ENCODE measurements around the gene FDXR. TPM values are rescaled to one million over a fixed set of nuclear protein-coding genes. Genes with fewer than 3 reads are reported as not detected.

Gene FDXR
- total and polyA plus RNA-seq, 12 donors = 2.4 to 6.3 (median 3.9) TPM

- no peak for TF ChIP-seq CTCF (IDR thresholded peaks at IDR 0.05)
- intact Hi-C loops (cut with DNase I) = no loop called here
- 85 to 87% methylated on average over 7 of the region's 7 CpGs for WGBS, 2 donors
- no peak overlapping the region for H3K27ac ChIP-seq
- no peak for DNase-seq
- H3K4me3 ChIP-seq = no peak overlapping the region
- H3K27me3 ChIP-seq = peaks cover 6 to 77% (median 65%) of the 10 kb centered on the region in 7 donors
- no peak for ATAC-seq
- H3K9me3 ChIP-seq = no peaks in the 10 kb centered on the region
- H3K4me1 ChIP-seq = peaks cover 3 to 11% (median 6%) of the 10 kb centered on the region in 9 donors
- H3K36me3 ChIP-seq = no peaks in the 10 kb centered on the region
Observed at GRCh38 chr17:74890554-74890953, 17.8 kb upstream of the FDXR start.

- no peaks in the 10 kb centered on the region for H3K36me3 ChIP-seq
- intact Hi-C loops (cut with DNase I) = no loop called here
- TF ChIP-seq CTCF (IDR thresholded peaks at IDR 0.05) = no peak
- WGBS, 2 donors = 45 to 46% methylated on average over 13 of the region's 13 CpGs
- peaks cover 2 to 7% (median 4%) of the 10 kb centered on the region in 9 donors for H3K4me1 ChIP-seq
- DNase-seq = no peak
- no peaks in the 10 kb centered on the region for H3K9me3 ChIP-seq
- ATAC-seq = no peak
- no peak overlapping the region for H3K27ac ChIP-seq
- H3K27me3 ChIP-seq = peaks cover 6 to 67% (median 47%) of the 10 kb centered on the region in 7 donors
- no peak overlapping the region for H3K4me3 ChIP-seq
Observed at GRCh38 chr17:74888469-74888868, 15.7 kb upstream of the FDXR start.

GRCh38 chr17:74883241-74883745, 10.5 kb upstream of the FDXR start:
- H3K9me3 ChIP-seq = no peaks in the 10 kb centered on the region
- WGBS, 2 donors = 60 to 67% methylated on average over 15 of the region's 15 CpGs
- no peaks in the 10 kb centered on the region for H3K36me3 ChIP-seq
- DNase-seq (no peak), ATAC-seq (no peak)
- TF ChIP-seq CTCF (IDR thresholded peaks at IDR 0.05) = no peak
- peaks cover 0 to 26% (median 7%) of the 10 kb centered on the region in 7 donors for H3K27me3 ChIP-seq
- H3K4me3 ChIP-seq = no peak overlapping the region
- peaks cover 0 to 3% (median 2%) of the 10 kb centered on the region in 9 donors for H3K4me1 ChIP-seq
- H3K27ac ChIP-seq = no peak overlapping the region
- intact Hi-C loops (cut with DNase I) = no loop called here

GRCh38 chr17:74882517-74883240, 9.9 kb upstream of the FDXR start:
- no peak for TF ChIP-seq CTCF (IDR thresholded peaks at IDR 0.05)
- peaks cover 0 to 20% (median 6%) of the 10 kb centered on the region in 7 donors for H3K27me3 ChIP-seq
- no peak overlapping the region for H3K4me3 ChIP-seq
- H3K9me3 ChIP-seq = no peaks in the 10 kb centered on the region
- peaks cover 4 to 9% (median 8%) of the 10 kb centered on the region in 9 donors for H3K4me1 ChIP-seq
- ATAC-seq (no peak), DNase-seq (no peak)
- intact Hi-C loops (cut with DNase I) = no loop called here
- WGBS, 2 donors = 70 to 71% methylated on average over 20 of the region's 20 CpGs
- H3K36me3 ChIP-seq = no peaks in the 10 kb centered on the region
- H3K27ac ChIP-seq = no peak overlapping the region
